Right cardiac atrium (tissue), 5 donors: ENCODE results near the gene UST. TPM values are rescaled to one million over a fixed set of nuclear protein-coding genes. Genes with fewer than 3 reads are reported as not detected.

Source experiments
- ATAC-seq, 2 donors: fragments of 200-7000 bp; cut with Tn5 transposase; one replicate each; pipeline versions ENCODE4 v1.8.0 to v1.9.1; 2020; ENCODE audit warnings: moderate library complexity in 2 of 2, mild to moderate bottlenecking in 1 of 2
- DNase-seq, 3 donors: peaks; one replicate each; pipeline ENCODE4 v3.0.0-alpha.2; 2020
- H3K27ac ChIP-seq: one replicate; pipeline ENCODE4 v1.5.1; 2013; ENCODE audit warnings: mild to moderate bottlenecking, low read length, control low read depth, moderate library complexity
- H3K27me3 ChIP-seq: one replicate; pipeline ENCODE4 v1.6.1; 2013; ENCODE audit not compliant: control insufficient read depth, insufficient read depth
- H3K4me1 ChIP-seq: one replicate; pipeline ENCODE4 v1.6.1; 2013; ENCODE audit warnings: low read length; ENCODE audit not compliant: control insufficient read depth, insufficient read depth
- H3K4me3 ChIP-seq: one replicate; pipeline ENCODE4 v1.5.1; 2013; ENCODE audit warnings: low read length, control low read depth
- H3K9me3 ChIP-seq: one replicate; pipeline ENCODE4 v1.6.1; 2013; ENCODE audit warnings: low read length; ENCODE audit not compliant: control insufficient read depth
- WGBS: extraction: QIAGEN DNeasy Blood & Tissue Kit; methylation state at CpG from one replicate; pipeline ENCODE4 v1.1.7; 2013; 5-methylcytosine and 5-hydroxymethylcytosine counted together
- intact Hi-C, 4 donors: fragments of 100-400 bp; cut with DNase I; formaldehyde crosslinking; loops; one replicate each; pipeline versions ENCODE4 v1.11.0 to v1.14.0; 2022 to 2023
- long read RNA-seq, 4 donors: library from polyadenylated mRNA; unstranded; transcript quantifications; one replicate each; pipeline ENCODE4 v2.0.0, GENCODE V29; 2020 to 2021
- polyA plus RNA-seq: library from polyadenylated mRNA; stranded (reverse); fragments of 200-250 nt; gene quantifications from one replicate; pipeline ENCODE4 v1.2.3, GENCODE V29; 2013
- total RNA-seq, 4 donors: library from RNA; stranded (reverse); fragmentation: NEBNext Ultra II Directional; extraction: Animal tissue kit (Norgen Biotek cat#: 25700); gene quantifications; one replicate each; pipeline ENCODE4 v1.2.1, GENCODE V29; 2021
- donor health status: healthy with polysubstance abuse.
- donor health status: DM: no; HTN: yes; CAD: no.
- donor health status: DM: no; HTN: no; CAD: no.
- donor health status: DM: no; HTN: yes; CAD: no; lungs with severe emphysema.
- donor health status: DM: yes; HTN: yes; CAD: no.

The UST gene
- total RNA-seq (1 to 10 TPM; 4.4 to 5.9 (median 4.9) TPM), polyA plus RNA-seq (5.1 TPM)
- long read RNA-seq, donor 1, full-length matches to known transcripts, result 2 of 6 reads
- long read RNA-seq, donor 1, partial matches to known transcripts, result 1 of 6 reads
- long read RNA-seq, donor 1, other reads (novel, unspliced or antisense), result 3 of 6 reads
- long read RNA-seq, donor 2, full-length matches to known transcripts, result 4 of 6 reads
- long read RNA-seq, donor 2, partial matches to known transcripts, result 0 of 6 reads
- long read RNA-seq, donor 2, other reads (novel, unspliced or antisense), result 2 of 6 reads
- long read RNA-seq, donor 3, full-length matches to known transcripts, result 10 of 14 reads
- long read RNA-seq, donor 3, partial matches to known transcripts, result 0 of 14 reads
- long read RNA-seq, donor 3, other reads (novel, unspliced or antisense), result 4 of 14 reads
- long read RNA-seq, donor 4, full-length matches to known transcripts, result 5 of 7 reads
- long read RNA-seq, donor 4, partial matches to known transcripts, result 1 of 7 reads
- long read RNA-seq, donor 4, other reads (novel, unspliced or antisense), result 1 of 7 reads

- Histone ChIP-seq H3K4me3 (peak within 1 kb of the TSS; percentile 79), H3K27ac (peak within 1 kb of the TSS; percentile 63), H3K4me1 (no peaks in the 10 kb centered on the region), H3K9me3 (no peaks in the 10 kb centered on the region), H3K27me3 (no peaks in the 10 kb centered on the region)
- peak; percentile 92 to 95 for ATAC-seq
- intact Hi-C loops, result loop anchor here in 3 of 4 donors (5.0 to 10.0 kb wide), 3 partner anchors 198 to 206 kb away; no protein-coding TSS in a partner anchor
- DNase-seq, result peak; percentile 85 to 95 (median 92)
- under 1% methylated on average over 50 of the region's 50 CpGs for WGBS
Measured at GRCh38 chr6:148746363-148747144, at the start of gene UST. TSS of gene UST (plus strand) at chr6:148747030. CDS start at chr6:148747431, 401 bp downstream.

- H3K27me3 ChIP-seq, result no peaks in the 10 kb centered on the region
- no peak overlapping the region for H3K4me3 ChIP-seq
- no peaks in the 10 kb centered on the region for H3K4me1 ChIP-seq
- WGBS, result 96% methylated on average over 26 of the region's 26 CpGs
- ATAC-seq (no peak), DNase-seq (peak in 1 of 3 donors; percentile 46)
- intact Hi-C loops, result no loop called here
- no peaks in the 10 kb centered on the region for H3K9me3 ChIP-seq
- no peak overlapping the region for H3K27ac ChIP-seq
Measured at GRCh38 chr6:148697895-148698440, 48.9 kb upstream of the UST start.

GRCh38 chr6:148698671-148699180 lies 48.1 kb upstream of the UST start:
- ATAC-seq (no peak), DNase-seq (peak in 1 of 3 donors; percentile 26)
- Histone ChIP-seq H3K9me3 (no peaks in the 10 kb centered on the region), H3K4me1 (no peaks in the 10 kb centered on the region), H3K27me3 (no peaks in the 10 kb centered on the region), H3K4me3 (no peak overlapping the region), H3K27ac (no peak overlapping the region)
- intact Hi-C loops, result no loop called here
- 95% methylated on average over 27 of the region's 27 CpGs for WGBS

GRCh38 chr6:148700047-148700715 lies 46.6 kb upstream of the UST start:
- Histone ChIP-seq H3K4me3 (peak overlapping the region; percentile 58), H3K9me3 (no peaks in the 10 kb centered on the region), H3K27ac (no peak overlapping the region), H3K27me3 (no peaks in the 10 kb centered on the region), H3K4me1 (no peaks in the 10 kb centered on the region)
- no peak for DNase-seq
- ATAC-seq, result no peak
- intact Hi-C loops, result no loop called here
- WGBS, result 54% methylated on average over 2 of the region's 2 CpGs

GRCh38 chr6:148700741-148701311 lies 46.0 kb upstream of the UST start:
- ATAC-seq (peak; percentile 52 to 77), DNase-seq (peak in 2 of 3 donors; percentile 20 to 58)
- WGBS, result 29% methylated on average over 8 of the region's 8 CpGs
- Histone ChIP-seq H3K4me3 (peak overlapping the region; percentile 58), H3K9me3 (no peaks in the 10 kb centered on the region), H3K4me1 (no peaks in the 10 kb centered on the region), H3K27me3 (no peaks in the 10 kb centered on the region), H3K27ac (peak overlapping the region; percentile 13)
- intact Hi-C loops, result no loop called here

GRCh38 chr6:148701375-148701774 lies 45.5 kb upstream of the UST start:
- Histone ChIP-seq H3K9me3 (no peaks in the 10 kb centered on the region), H3K4me3 (no peak overlapping the region), H3K27ac (no peak overlapping the region), H3K4me1 (no peaks in the 10 kb centered on the region), H3K27me3 (no peaks in the 10 kb centered on the region)
- DNase-seq (no peak), ATAC-seq (peak in 1 of 2 donors; percentile 36)
- WGBS, result 85% methylated on average over 3 of the region's 3 CpGs
- intact Hi-C loops, result no loop called here

- Histone ChIP-seq H3K9me3 (no peaks in the 10 kb centered on the region), H3K4me3 (no peak overlapping the region), H3K27ac (no peak overlapping the region), H3K27me3 (no peaks in the 10 kb centered on the region), H3K4me1 (no peaks in the 10 kb centered on the region)
- DNase-seq (no peak), ATAC-seq (no peak)
- WGBS, result 79% methylated on average over 2 of the region's 2 CpGs
- intact Hi-C loops, result no loop called here
Measured at GRCh38 chr6:148703900-148704299, 42.9 kb upstream of the UST start.

GRCh38 chr6:148704400-148705246 lies 42.2 kb upstream of the UST start:
- no peak for DNase-seq
- 82% methylated on average over 7 of the region's 7 CpGs for WGBS
- Histone ChIP-seq H3K27me3 (no peaks in the 10 kb centered on the region), H3K4me1 (no peaks in the 10 kb centered on the region), H3K4me3 (no peak overlapping the region), H3K27ac (no peak overlapping the region), H3K9me3 (no peaks in the 10 kb centered on the region)
- intact Hi-C loops, result no loop called here
- ATAC-seq, result no peak

GRCh38 chr6:148708707-148709106 lies 38.1 kb upstream of the UST start:
- H3K4me1 ChIP-seq, result no peaks in the 10 kb centered on the region
- no peak overlapping the region for H3K4me3 ChIP-seq
- DNase-seq (no peak), ATAC-seq (no peak)
- H3K9me3 ChIP-seq, result no peaks in the 10 kb centered on the region
- WGBS, result 75% methylated on average over 1 of the region's 1 CpG
- H3K27me3 ChIP-seq, result no peaks in the 10 kb centered on the region
- intact Hi-C loops, result no loop called here
- H3K27ac ChIP-seq, result no peak overlapping the region
